Upper lobe of right lung (tissue), 1 donor: ENCODE data around the gene ACAN. TPM values are rescaled to one million over a fixed set of nuclear protein-coding genes. Genes with fewer than 3 reads are reported as not detected.

Experiments
- ATAC-seq: fragments of 200-7000 bp; cut with Tn5 transposase; one replicate; pipeline ENCODE4 v1.9.1; 2020; ENCODE audit warnings: mild to moderate bottlenecking, moderate library complexity
- DNase-seq: peaks from one replicate; pipeline ENCODE4 v3.0.0-alpha.2; 2020
- H3K27ac ChIP-seq: fragments of 200-600 bp; one replicate; pipeline ENCODE4 v1.8.0; 2022
- H3K27me3 ChIP-seq: fragments of 200-600 bp; one replicate; pipeline ENCODE4 v1.8.0; 2022; ENCODE audit warnings: mild to moderate bottlenecking
- H3K36me3 ChIP-seq: fragments of 200-600 bp; one replicate; pipeline ENCODE4 v1.8.0; 2022
- H3K4me1 ChIP-seq: fragments of 200-600 bp; one replicate; pipeline ENCODE4 v1.8.0; 2022
- H3K4me3 ChIP-seq: fragments of 200-600 bp; one replicate; pipeline ENCODE4 v1.8.0; 2022; ENCODE audit warnings: mild to moderate bottlenecking
- H3K9me3 ChIP-seq: fragments of 200-600 bp; one replicate; pipeline ENCODE4 v1.8.0; 2022
- intact Hi-C: fragments of 100-400 bp; cut with DNase I; formaldehyde crosslinking; loops from one replicate; pipeline ENCODE4 v1.11.0; 2022
- total RNA-seq: library from RNA; stranded (reverse); fragmentation: NEBNext Ultra II Directional; extraction: Animal tissue kit (Norgen Biotek cat#: 25700); gene quantifications from one replicate; pipeline ENCODE4 v1.2.1, GENCODE V29; 2021
- TF ChIP-seq, protein P1 (sequence below): fragments of 200-600 bp; IDR thresholded peaks from one replicate; pipeline ENCODE4 v1.8.0; 2022; ENCODE audit warnings: antibody characterized with exemption
- donor health status: DM: no; HTN: yes; CAD: no; lungs with severe emphysema.

The ACAN gene
- total RNA-seq, 1 donor from 2014 or later = 0.06 TPM

GRCh38 chr15:88800738-88801137, 2.5 kb upstream of the ACAN start:
- TF ChIP-seq, protein P1, sequence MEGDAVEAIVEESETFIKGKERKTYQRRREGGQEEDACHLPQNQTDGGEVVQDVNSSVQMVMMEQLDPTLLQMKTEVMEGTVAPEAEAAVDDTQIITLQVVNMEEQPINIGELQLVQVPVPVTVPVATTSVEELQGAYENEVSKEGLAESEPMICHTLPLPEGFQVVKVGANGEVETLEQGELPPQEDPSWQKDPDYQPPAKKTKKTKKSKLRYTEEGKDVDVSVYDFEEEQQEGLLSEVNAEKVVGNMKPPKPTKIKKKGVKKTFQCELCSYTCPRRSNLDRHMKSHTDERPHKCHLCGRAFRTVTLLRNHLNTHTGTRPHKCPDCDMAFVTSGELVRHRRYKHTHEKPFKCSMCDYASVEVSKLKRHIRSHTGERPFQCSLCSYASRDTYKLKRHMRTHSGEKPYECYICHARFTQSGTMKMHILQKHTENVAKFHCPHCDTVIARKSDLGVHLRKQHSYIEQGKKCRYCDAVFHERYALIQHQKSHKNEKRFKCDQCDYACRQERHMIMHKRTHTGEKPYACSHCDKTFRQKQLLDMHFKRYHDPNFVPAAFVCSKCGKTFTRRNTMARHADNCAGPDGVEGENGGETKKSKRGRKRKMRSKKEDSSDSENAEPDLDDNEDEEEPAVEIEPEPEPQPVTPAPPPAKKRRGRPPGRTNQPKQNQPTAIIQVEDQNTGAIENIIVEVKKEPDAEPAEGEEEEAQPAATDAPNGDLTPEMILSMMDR = no peak
- no peaks in the 10 kb centered on the region for H3K4me1 ChIP-seq
- DNase-seq (no peak), ATAC-seq (no peak)
- H3K4me3 ChIP-seq = no peak overlapping the region
- no peak overlapping the region for H3K27ac ChIP-seq
- H3K9me3 ChIP-seq = no peaks in the 10 kb centered on the region
- intact Hi-C loops = no loop called here
- H3K36me3 ChIP-seq = no peaks in the 10 kb centered on the region
- H3K27me3 ChIP-seq = peaks cover 82% of the 10 kb centered on the region

- H3K27me3 ChIP-seq = peaks cover 87% of the 10 kb centered on the region
- TF ChIP-seq, protein P1 = no peak
- H3K27ac ChIP-seq = no peak overlapping the region
- no peak overlapping the region for H3K4me3 ChIP-seq
- DNase-seq (no peak), ATAC-seq (no peak)
- no peaks in the 10 kb centered on the region for H3K4me1 ChIP-seq
- intact Hi-C loops = no loop called here
- no peaks in the 10 kb centered on the region for H3K9me3 ChIP-seq
- no peaks in the 10 kb centered on the region for H3K36me3 ChIP-seq
These were observed 816 bp upstream of the ACAN start for GRCh38 chr15:88802250-88802990.

DNA sequence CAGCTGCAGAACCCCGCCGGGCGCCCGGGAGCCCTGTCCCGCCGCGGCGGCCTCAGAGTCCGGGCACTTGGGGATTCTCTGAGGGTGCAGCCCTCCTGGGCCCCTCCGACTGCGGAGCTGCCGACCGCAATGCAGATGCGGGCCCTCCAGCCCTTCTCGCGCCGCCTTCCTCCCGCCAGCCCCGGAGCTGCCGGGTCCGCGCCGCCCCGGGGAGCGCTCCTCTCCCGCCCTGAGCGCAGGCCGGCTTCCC, 320 bp upstream of the ACAN start:
- H3K9me3 ChIP-seq = no peaks in the 10 kb centered on the region
- H3K4me1 ChIP-seq = no peaks in the 10 kb centered on the region
- intact Hi-C loops = no loop called here
- TF ChIP-seq, protein P1 = no peak
- H3K27me3 ChIP-seq = peaks cover 82% of the 10 kb centered on the region
- no peak overlapping the region for H3K27ac ChIP-seq
- H3K36me3 ChIP-seq = no peaks in the 10 kb centered on the region
- ATAC-seq (no peak), DNase-seq (no peak)
- no peak overlapping the region for H3K4me3 ChIP-seq

- ATAC-seq = no peak
- Histone ChIP-seq H3K9me3 (no peaks in the 10 kb centered on the region), H3K27ac (no peak overlapping the region), H3K4me3 (no peak overlapping the region), H3K27me3 (peaks cover 74% of the 10 kb centered on the region), H3K36me3 (no peaks in the 10 kb centered on the region), H3K4me1 (no peaks in the 10 kb centered on the region)
- intact Hi-C loops = no loop called here
- no peak for DNase-seq
- TF ChIP-seq, protein P1 = no peak
These were observed 648 bp downstream of the ACAN start for GRCh38 chr15:88803920-88804247.

GRCh38 chr15:88804257-88804656, 1.0 kb downstream of the ACAN start:
- Histone ChIP-seq H3K27ac (no peak overlapping the region), H3K36me3 (no peaks in the 10 kb centered on the region), H3K4me3 (no peak overlapping the region), H3K4me1 (no peaks in the 10 kb centered on the region), H3K9me3 (no peaks in the 10 kb centered on the region), H3K27me3 (peaks cover 73% of the 10 kb centered on the region)
- TF ChIP-seq, protein P1 = no peak
- DNase-seq = no peak
- no peak for ATAC-seq
- intact Hi-C loops = no loop called here
